K562 (cell line): ENCODE results near the gene NTF4. TPM values are rescaled to one million over a fixed set of nuclear protein-coding genes. Genes with fewer than 3 reads are reported as not detected.

Experiments
- ARID1B ChIP-seq: fragments of 450-650 bp; IDR thresholded peaks from 2 replicates; pipeline ENCODE4 v1.6.1; 2016; ENCODE audit warnings: antibody characterized with exemption, mild to moderate bottlenecking, inconsistent platforms
- BHLHE40 ChIP-seq: IDR thresholded peaks from 2 replicates; pipeline ENCODE4 v1.6.1; 2011; ENCODE audit warnings: low read length, improper control_type of control experiment
- CCAR2 ChIP-seq: fragments of 200-400 bp; formaldehyde crosslinking; IDR thresholded peaks from 2 replicates; pipeline ENCODE4 v1.6.1; 2017; ENCODE audit warnings: mild to moderate bottlenecking, low read depth, low read length
- E2F8 ChIP-seq: fragments of 450-650 bp; IDR thresholded peaks from 2 replicates; pipeline ENCODE4 v1.7.1; 2018; ENCODE audit warnings: mild to moderate bottlenecking, low read depth; ENCODE audit not compliant: partially characterized antibody
- EGR1 ChIP-seq: fragments of 450-650 bp; conservative IDR thresholded peaks from 2 replicates; pipeline ENCODE4 v1.6.1; 2017; ENCODE audit warnings: mild to moderate bottlenecking
- ELK3 ChIP-seq: fragments of 450-650 bp; formaldehyde crosslinking; IDR thresholded peaks from 2 replicates; pipeline ENCODE4 v1.4.0; 2020; ENCODE audit warnings: mild to moderate bottlenecking
- MTF1 ChIP-seq: fragments of 250-450 bp; sonication (Bioruptor Pico); IDR thresholded peaks from 2 replicates; pipeline ENCODE4 v1.9.0; 2021; ENCODE audit warnings: moderate library complexity, mild to moderate bottlenecking, inconsistent platforms, borderline replicate concordance
- ZNF609 ChIP-seq: sonication (generic); formaldehyde crosslinking; IDR thresholded peaks from 2 replicates; pipeline ENCODE4 v1.8.1; 2023; ENCODE audit warnings: missing genetic modification reagents, mild to moderate bottlenecking, borderline replicate concordance
- polyA plus RNA-seq, 8 experiments: library from polyadenylated mRNA; depleted of rRNA in 4 of 8; stranded (reverse) in 5 of 8; unstranded in 3 of 8; fragments of >200 nt; fragmentation: Nextera tagmentation in 2 of 8; fragmentation: Illumina TruSeq in 1 of 8; extraction: Ambion mirVana in 2 of 8; extraction: Trizol in 1 of 8; gene quantifications; 2 replicates each; pipeline versions ENCODE4 v1.2.1 to v1.2.3, GENCODE V29; 2011 to 2014; ENCODE audit warnings: inconsistent platforms in 1 of 8, missing spikeins in 1 of 8
- total RNA-seq, 7 experiments: library from RNA; depleted of rRNA in 6 of 7; stranded (reverse); fragments of >200 nt in 6 of 7; fragmentation: Illumina TruSeq in 2 of 7; extraction: Trizol in 2 of 7; gene quantifications; 2 replicates each; pipeline versions ENCODE4 v1.2.1 to v1.2.3, GENCODE V29; 2011 to 2021; ENCODE audit warnings: low replicate concordance in 1 of 7
- TF ChIP-seq, protein P1 (sequence below): sonication (generic); formaldehyde crosslinking; IDR thresholded peaks from 2 replicates; pipeline ENCODE4 v1.8.1; 2023; ENCODE audit warnings: mild to moderate bottlenecking, missing genetic modification reagents
- TF ChIP-seq, protein P2 (sequence below): fragments of 250-450 bp; sonication (Bioruptor Pico); IDR thresholded peaks from 2 replicates; pipeline ENCODE4 v1.8.0; 2022; ENCODE audit warnings: inconsistent platforms, mild to moderate bottlenecking, moderate library complexity, borderline replicate concordance
- TF ChIP-seq, protein P3 (sequence below): sonication (generic); formaldehyde crosslinking; IDR thresholded peaks from 2 replicates; pipeline ENCODE4 v1.8.1; 2022; ENCODE audit warnings: missing genetic modification reagents

NTF4 gene
- total and polyA plus RNA-seq, 9 of the 15 experiments (the other 6 are each of a cell fraction or from before 2014, with no cell fraction given): not detected

GRCh38 chr19:49085020-49085867 is 20.6 kb upstream of the NTF4 start, which contains the start of gene SNRNP70 (continued):
- TF ChIP-seq E2F8: peak; percentile 63
- TF ChIP-seq EGR1: peak; percentile 88
- TF ChIP-seq, protein P1, sequence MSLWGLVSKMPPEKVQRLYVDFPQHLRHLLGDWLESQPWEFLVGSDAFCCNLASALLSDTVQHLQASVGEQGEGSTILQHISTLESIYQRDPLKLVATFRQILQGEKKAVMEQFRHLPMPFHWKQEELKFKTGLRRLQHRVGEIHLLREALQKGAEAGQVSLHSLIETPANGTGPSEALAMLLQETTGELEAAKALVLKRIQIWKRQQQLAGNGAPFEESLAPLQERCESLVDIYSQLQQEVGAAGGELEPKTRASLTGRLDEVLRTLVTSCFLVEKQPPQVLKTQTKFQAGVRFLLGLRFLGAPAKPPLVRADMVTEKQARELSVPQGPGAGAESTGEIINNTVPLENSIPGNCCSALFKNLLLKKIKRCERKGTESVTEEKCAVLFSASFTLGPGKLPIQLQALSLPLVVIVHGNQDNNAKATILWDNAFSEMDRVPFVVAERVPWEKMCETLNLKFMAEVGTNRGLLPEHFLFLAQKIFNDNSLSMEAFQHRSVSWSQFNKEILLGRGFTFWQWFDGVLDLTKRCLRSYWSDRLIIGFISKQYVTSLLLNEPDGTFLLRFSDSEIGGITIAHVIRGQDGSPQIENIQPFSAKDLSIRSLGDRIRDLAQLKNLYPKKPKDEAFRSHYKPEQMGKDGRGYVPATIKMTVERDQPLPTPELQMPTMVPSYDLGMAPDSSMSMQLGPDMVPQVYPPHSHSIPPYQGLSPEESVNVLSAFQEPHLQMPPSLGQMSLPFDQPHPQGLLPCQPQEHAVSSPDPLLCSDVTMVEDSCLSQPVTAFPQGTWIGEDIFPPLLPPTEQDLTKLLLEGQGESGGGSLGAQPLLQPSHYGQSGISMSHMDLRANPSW: peak; percentile 34; the same call in 1 of the 2 replicates
- TF ChIP-seq, protein P2, sequence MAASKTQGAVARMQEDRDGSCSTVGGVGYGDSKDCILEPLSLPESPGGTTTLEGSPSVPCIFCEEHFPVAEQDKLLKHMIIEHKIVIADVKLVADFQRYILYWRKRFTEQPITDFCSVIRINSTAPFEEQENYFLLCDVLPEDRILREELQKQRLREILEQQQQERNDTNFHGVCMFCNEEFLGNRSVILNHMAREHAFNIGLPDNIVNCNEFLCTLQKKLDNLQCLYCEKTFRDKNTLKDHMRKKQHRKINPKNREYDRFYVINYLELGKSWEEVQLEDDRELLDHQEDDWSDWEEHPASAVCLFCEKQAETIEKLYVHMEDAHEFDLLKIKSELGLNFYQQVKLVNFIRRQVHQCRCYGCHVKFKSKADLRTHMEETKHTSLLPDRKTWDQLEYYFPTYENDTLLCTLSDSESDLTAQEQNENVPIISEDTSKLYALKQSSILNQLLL (CRISPR knock-in tag): no peak
- TF ChIP-seq, protein P3, sequence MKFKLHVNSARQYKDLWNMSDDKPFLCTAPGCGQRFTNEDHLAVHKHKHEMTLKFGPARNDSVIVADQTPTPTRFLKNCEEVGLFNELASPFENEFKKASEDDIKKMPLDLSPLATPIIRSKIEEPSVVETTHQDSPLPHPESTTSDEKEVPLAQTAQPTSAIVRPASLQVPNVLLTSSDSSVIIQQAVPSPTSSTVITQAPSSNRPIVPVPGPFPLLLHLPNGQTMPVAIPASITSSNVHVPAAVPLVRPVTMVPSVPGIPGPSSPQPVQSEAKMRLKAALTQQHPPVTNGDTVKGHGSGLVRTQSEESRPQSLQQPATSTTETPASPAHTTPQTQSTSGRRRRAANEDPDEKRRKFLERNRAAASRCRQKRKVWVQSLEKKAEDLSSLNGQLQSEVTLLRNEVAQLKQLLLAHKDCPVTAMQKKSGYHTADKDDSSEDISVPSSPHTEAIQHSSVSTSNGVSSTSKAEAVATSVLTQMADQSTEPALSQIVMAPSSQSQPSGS: no peak
- no peak for TF ChIP-seq CCAR2
- no peak for TF ChIP-seq MTF1 (CRISPR knock-in tag)
- no peak for TF ChIP-seq BHLHE40
- no peak for TF ChIP-seq ELK3 (CRISPR knock-in tag)
- peak; percentile 39; the same call in 1 of the 2 replicates for TF ChIP-seq ZNF609 (CRISPR knock-in tag)
- peak; percentile 23; the same call in 1 of the 2 replicates for TF ChIP-seq ARID1B
